Spleen (tissue), 11 donors: ENCODE data around the gene OR6T1. TPM values are rescaled to one million over a fixed set of nuclear protein-coding genes. Genes with fewer than 3 reads are reported as not detected.

Experiments
- DNase-seq: peaks from one replicate; pipeline ENCODE4 v3.0.0-alpha.2; 2020
- H3K27ac ChIP-seq, 8 donors: fragments of 200-600 bp; sonication (generic) in 7 of 8; 1 replicate in 4 of 8; 2 replicates in 4 of 8; pipeline versions ENCODE4 v1.5.0 to v1.8.0; 2016 to 2021; ENCODE audit warnings: inconsistent platforms in 4 of 8, mild to moderate bottlenecking in 4 of 8, moderate library complexity in 1 of 8
- H3K27me3 ChIP-seq, 7 donors: fragments of 200-600 bp; sonication (generic) in 6 of 7; replicated peaks in 1 of 7; 1 replicate in 4 of 7; 2 replicates in 3 of 7; pipeline versions ENCODE4 v1.5.0 to v1.8.0; 2016 to 2021; ENCODE audit warnings: inconsistent platforms in 3 of 7, mild to moderate bottlenecking in 1 of 7
- H3K36me3 ChIP-seq, 6 donors: fragments of 200-600 bp; sonication (generic) in 5 of 6; 1 replicate in 4 of 6; 2 replicates in 2 of 6; pipeline versions ENCODE4 v1.5.0 to v1.8.0; 2016 to 2021; ENCODE audit warnings: inconsistent platforms in 2 of 6
- H3K4me1 ChIP-seq, 6 donors: fragments of 200-600 bp; sonication (generic) in 5 of 6; 1 replicate in 3 of 6; 2 replicates in 3 of 6; pipeline versions ENCODE4 v1.5.0 to v1.8.0; 2016 to 2021; ENCODE audit warnings: inconsistent platforms in 3 of 6
- H3K4me3 ChIP-seq, 8 donors: fragments of 200-600 bp; sonication (generic) in 7 of 8; 1 replicate in 4 of 8; 2 replicates in 4 of 8; pipeline versions ENCODE4 v1.5.0 to v1.8.0; 2016 to 2021; ENCODE audit warnings: inconsistent platforms in 4 of 8, mild to moderate bottlenecking in 4 of 8, moderate library complexity in 2 of 8
- H3K9me3 ChIP-seq, 8 donors: fragments of 200-600 bp; sonication (generic) in 7 of 8; 1 replicate in 4 of 8; 2 replicates in 4 of 8; pipeline versions ENCODE4 v1.5.0 to v1.8.0; 2016 to 2021; ENCODE audit warnings: inconsistent platforms in 4 of 8
- CTCF ChIP-seq, 11 experiments: fragments of 200-600 bp in 7 of 11; fragments of 450-650 bp in 4 of 11; sonication (generic) in 4 of 11; IDR thresholded peaks in 8 of 11; conservative IDR thresholded peaks in 3 of 11; 1 replicate in 7 of 11; 2 replicates in 4 of 11; pipeline versions ENCODE4 v1.4.0 to v1.8.0; 2016 to 2021; ENCODE audit warnings: antibody characterized with exemption in 11 of 11, inconsistent platforms in 4 of 11, mild to moderate bottlenecking in 1 of 11
- POLR2A ChIP-seq, 3 donors: fragments of 450-650 bp; IDR thresholded peaks; one replicate each; pipeline ENCODE4 v1.5.1; 2017; ENCODE audit warnings: antibody characterized with exemption in 3 of 3, mild to moderate bottlenecking in 1 of 3
- POLR2AphosphoS5 ChIP-seq, 3 donors: sonication (generic); formaldehyde crosslinking; IDR thresholded peaks; one replicate each; pipeline ENCODE4 v1.5.1; 2017; ENCODE audit warnings: antibody characterized with exemption in 3 of 3
- WGBS, 5 donors: extraction: QIAGEN DNeasy Blood & Tissue Kit in 3 of 5; methylation state at CpG; one replicate each; pipeline versions ENCODE4 v1.1.5 to v1.1.7; 2013 to 2018; 5-methylcytosine and 5-hydroxymethylcytosine counted together
- intact Hi-C: fragments of 100-400 bp; cut with DNase I; formaldehyde crosslinking; loops from one replicate; pipeline ENCODE4 v1.15.0; 2023; ENCODE audit warnings: low total_unique reads
- polyA plus RNA-seq, 3 donors: library from polyadenylated mRNA; stranded (reverse); fragments of 200-250 nt; gene quantifications; one replicate each; pipeline ENCODE4 v1.2.1, GENCODE V29; 2013
- total RNA-seq, 7 donors: library from RNA; depleted of rRNA in 3 of 7; stranded (reverse); fragments of >200 nt in 3 of 7; fragmentation: NEBNext Ultra II Directional in 4 of 7; extraction: Animal tissue kit (Norgen Biotek cat#: 25700) in 4 of 7; gene quantifications; one replicate each; pipeline versions ENCODE4 v1.1.0 to v1.2.1, GENCODE V29; 2016 to 2021
- donor health status: healthy with polysubstance abuse.
- donor health status: DM: no; HTN: no; CAD: no; lungs with moderate emphysema.
- donor health status: DM: no; HTN: no; CAD: no.
- donor health status: Bipolar disorder and iron deficiency.
- donor health status: healthy.
- donor health status: DM: no; HTN: no; CAD: no.
- donor health status: DM: yes; HTN: yes; CAD: no.

OR6T1 gene
- total and polyA plus RNA-seq, 10 donors: not detected

- peaks cover 0 to 5% (median 0%) of the 10 kb centered on the region in 7 donors for H3K27me3 ChIP-seq
- intact Hi-C loops: no loop called here
- H3K4me3 ChIP-seq: no peak overlapping the region
- no peaks in the 10 kb centered on the region for H3K4me1 ChIP-seq
- 83 to 90% (median 86%) methylated on average over 4 of the region's 4 CpGs for WGBS, 5 donors
- H3K36me3 ChIP-seq: no peaks in the 10 kb centered on the region
- no peak for DNase-seq
- no peaks in the 10 kb centered on the region for H3K9me3 ChIP-seq
- H3K27ac ChIP-seq: no peak overlapping the region
- no peak for TF ChIP-seq POLR2A (IDR thresholded peaks at IDR 0.05)
- no peak for TF ChIP-seq POLR2AphosphoS5 (IDR thresholded peaks at IDR 0.05)
- TF ChIP-seq CTCF (IDR thresholded peaks at IDR 0.05 in 8 of 11, conservative IDR thresholded peaks at IDR 0.05 in 3 of 11): no peak
These were observed 1.2 kb downstream of the OR6T1 start for GRCh38 chr11:123942413-123942812.

- no peaks in the 10 kb centered on the region for H3K36me3 ChIP-seq
- no peaks in the 10 kb centered on the region for H3K9me3 ChIP-seq
- TF ChIP-seq POLR2AphosphoS5 (IDR thresholded peaks at IDR 0.05) (no peak), CTCF (IDR thresholded peaks at IDR 0.05 in 8 of 11, conservative IDR thresholded peaks at IDR 0.05 in 3 of 11) (no peak), POLR2A (IDR thresholded peaks at IDR 0.05) (no peak)
- no peak for DNase-seq
- no peaks in the 10 kb centered on the region for H3K4me1 ChIP-seq
- intact Hi-C loops: no loop called here
- 64 to 78% (median 76%) methylated on average over 1 of the region's 1 CpG for WGBS, 5 donors
- no peaks in the 10 kb centered on the region for H3K27me3 ChIP-seq
- no peak within 1 kb of the TSS for H3K4me3 ChIP-seq
- H3K27ac ChIP-seq: no peak within 1 kb of the TSS
These were observed 4.3 kb downstream of the OR6T1 start, which contains the start of gene OR4D5 for GRCh38 chr11:123939317-123939716. OR4D5 (plus strand) TSS chr11:123939617; CDS start chr11:123939617, 0 bp downstream.

GRCh38 chr11:123924027-123924426, 19.6 kb downstream of the OR6T1 start:
- Histone ChIP-seq H3K27ac (no peak overlapping the region), H3K4me1 (no peaks in the 10 kb centered on the region), H3K9me3 (no peaks in the 10 kb centered on the region), H3K36me3 (no peaks in the 10 kb centered on the region), H3K27me3 (no peaks in the 10 kb centered on the region), H3K4me3 (no peak overlapping the region)
- 65 to 82% (median 75%) methylated on average over 1 of the region's 1 CpG for WGBS, 5 donors
- TF ChIP-seq CTCF (IDR thresholded peaks at IDR 0.05 in 8 of 11, conservative IDR thresholded peaks at IDR 0.05 in 3 of 11): no peak
- TF ChIP-seq POLR2A (IDR thresholded peaks at IDR 0.05): no peak
- no peak for TF ChIP-seq POLR2AphosphoS5 (IDR thresholded peaks at IDR 0.05)
- no peak for DNase-seq
- intact Hi-C loops: no loop called here

- no peak for DNase-seq
- no peaks in the 10 kb centered on the region for H3K4me1 ChIP-seq
- H3K36me3 ChIP-seq: no peaks in the 10 kb centered on the region
- H3K27ac ChIP-seq: no peak overlapping the region
- no peaks in the 10 kb centered on the region for H3K9me3 ChIP-seq
- 63 to 79% (median 74%) methylated on average over 3 of the region's 3 CpGs for WGBS, 5 donors
- H3K27me3 ChIP-seq: no peaks in the 10 kb centered on the region
- intact Hi-C loops: no loop called here
- TF ChIP-seq CTCF (IDR thresholded peaks at IDR 0.05 in 8 of 11, conservative IDR thresholded peaks at IDR 0.05 in 3 of 11) (no peak), POLR2AphosphoS5 (IDR thresholded peaks at IDR 0.05) (no peak), POLR2A (IDR thresholded peaks at IDR 0.05) (no peak)
- H3K4me3 ChIP-seq: no peak overlapping the region
These were observed 22.7 kb downstream of the OR6T1 start for GRCh38 chr11:123920943-123921342.
